ENCODE results near the gene GAS7.

The GAS7 gene

GRCh38 chr17:10072556-10073425 is 125.6 kb downstream of the GAS7 start:
- no peaks in the 10 kb centered on the region for H3K27me3 ChIP-seq (ENCODE audit: insufficient read depth, low read length, poor library complexity)
- no peak overlapping the region for H4K5ac ChIP-seq (ENCODE audit: low read length)
- H2BK15ac ChIP-seq (replicated peaks; ENCODE audit: low read depth) = no peak overlapping the region
- H3K18ac ChIP-seq (ENCODE audit: low read length) = no peak overlapping the region
- no peak overlapping the region for H3K9ac ChIP-seq (ENCODE audit: low read length)
- no peak overlapping the region for H3K56ac ChIP-seq (ENCODE audit: low read length)
- no peak overlapping the region for H3K27ac ChIP-seq (ENCODE audit: low read depth, low read length)
- no peaks in the 10 kb centered on the region for H3K79me2 ChIP-seq (ENCODE audit: control insufficient read depth, insufficient read depth, low read length)
- DNase-seq = no peak
- no peak overlapping the region for H4K8ac ChIP-seq (ENCODE audit: low read depth, low read length)
- H2BK5ac ChIP-seq (ENCODE audit: low read length) = no peak overlapping the region
- H3K79me1 ChIP-seq (ENCODE audit: low read length) = peaks cover 1% of the 10 kb centered on the region
- H2AK5ac ChIP-seq (ENCODE audit: low read length) = no peak overlapping the region
- no peak overlapping the region for H3K4me2 ChIP-seq (ENCODE audit: low read length)
- WGBS (ENCODE audit: extremely low coverage, insufficient coverage, low lambda C conversion rate) = no CpG with 5 or more reads among the region's 16 CpGs
- no peak overlapping the region for H3K4ac ChIP-seq (ENCODE audit: low read depth, low read length)
- H3K36me3 ChIP-seq (ENCODE audit: control insufficient read depth, insufficient read depth, low read length) = no peaks in the 10 kb centered on the region
- no peak overlapping the region for H2BK120ac ChIP-seq (ENCODE audit: low read depth, low read length)
- H3K4me3 ChIP-seq (ENCODE audit: low read length) = no peak overlapping the region
- H3K23ac ChIP-seq (ENCODE audit: low read length) = no peak overlapping the region
- no peaks in the 10 kb centered on the region for H3K4me1 ChIP-seq (ENCODE audit: control insufficient read depth, low read depth, low read length)

DNA sequence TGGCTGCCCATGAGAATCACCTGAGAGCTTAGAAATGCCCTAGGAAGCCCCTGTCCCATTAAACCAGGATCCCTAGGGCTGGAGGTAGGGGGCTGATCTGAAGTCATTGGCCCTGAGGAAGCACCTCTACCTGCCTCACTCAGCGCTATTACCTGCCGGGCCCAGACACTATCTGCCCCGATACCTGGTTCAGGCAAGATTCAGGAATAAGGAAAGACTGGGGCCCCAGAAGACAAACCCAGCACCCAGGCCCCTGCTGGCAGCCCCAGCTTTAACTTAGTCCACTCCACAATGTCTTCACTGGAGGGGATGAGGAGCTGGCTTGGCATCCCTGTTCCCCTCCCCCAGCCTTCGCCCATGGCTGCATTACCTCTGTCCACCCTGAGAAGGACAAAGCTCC is 126.3 kb downstream of the GAS7 start:
- no peak overlapping the region for H3K4me3 ChIP-seq (ENCODE audit: low read length)
- H3K36me3 ChIP-seq (ENCODE audit: control insufficient read depth, insufficient read depth, low read length) = no peaks in the 10 kb centered on the region
- no peak overlapping the region for H4K8ac ChIP-seq (ENCODE audit: low read depth, low read length)
- H2BK5ac ChIP-seq (ENCODE audit: low read length) = no peak overlapping the region
- no peak overlapping the region for H2AK5ac ChIP-seq (ENCODE audit: low read length)
- H3K9ac ChIP-seq (ENCODE audit: low read length) = no peak overlapping the region
- no peaks in the 10 kb centered on the region for H3K79me2 ChIP-seq (ENCODE audit: control insufficient read depth, insufficient read depth, low read length)
- no peak for DNase-seq
- H2BK120ac ChIP-seq (ENCODE audit: low read depth, low read length) = no peak overlapping the region
- peaks cover 1% of the 10 kb centered on the region for H3K79me1 ChIP-seq (ENCODE audit: low read length)
- no CpG with 5 or more reads among the region's 4 CpGs for WGBS (ENCODE audit: extremely low coverage, insufficient coverage, low lambda C conversion rate)
- no peak overlapping the region for H3K23ac ChIP-seq (ENCODE audit: low read length)
- no peak overlapping the region for H4K5ac ChIP-seq (ENCODE audit: low read length)
- no peaks in the 10 kb centered on the region for H3K4me1 ChIP-seq (ENCODE audit: control insufficient read depth, low read depth, low read length)
- no peak overlapping the region for H2BK15ac ChIP-seq (replicated peaks; ENCODE audit: low read depth)
- no peak overlapping the region for H3K18ac ChIP-seq (ENCODE audit: low read length)
- H3K4ac ChIP-seq (ENCODE audit: low read depth, low read length) = no peak overlapping the region
- H3K4me2 ChIP-seq (ENCODE audit: low read length) = no peak overlapping the region
- H3K27me3 ChIP-seq (ENCODE audit: insufficient read depth, low read length, poor library complexity) = no peaks in the 10 kb centered on the region
- H3K56ac ChIP-seq (ENCODE audit: low read length) = no peak overlapping the region
- no peak overlapping the region for H3K27ac ChIP-seq (ENCODE audit: low read depth, low read length)

DNA sequence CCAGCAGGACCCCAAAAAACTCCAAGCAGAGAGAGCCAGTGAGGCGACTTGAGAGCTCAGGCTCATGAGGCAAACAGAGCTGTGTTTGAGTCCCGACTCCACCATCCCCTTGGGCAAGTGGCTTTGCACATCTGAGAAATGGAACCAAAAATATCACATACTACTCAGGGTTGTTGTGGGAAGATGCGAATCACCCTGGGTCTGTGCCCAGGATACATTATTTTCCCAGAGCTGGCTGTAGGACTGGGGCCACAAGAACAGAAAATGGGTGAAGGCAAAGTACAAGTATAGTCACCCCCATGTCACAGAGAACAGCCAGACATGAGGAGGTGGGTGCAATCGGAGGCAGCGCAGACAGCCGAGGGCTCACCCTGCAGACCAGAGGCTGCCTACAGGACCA is 127.3 kb downstream of the GAS7 start:
- H4K5ac ChIP-seq (ENCODE audit: low read length) = no peak overlapping the region
- no peak overlapping the region for H3K9ac ChIP-seq (ENCODE audit: low read length)
- no peak overlapping the region for H3K56ac ChIP-seq (ENCODE audit: low read length)
- no peak overlapping the region for H3K4me2 ChIP-seq (ENCODE audit: low read length)
- no CpG with 5 or more reads among the region's 6 CpGs for WGBS (ENCODE audit: extremely low coverage, insufficient coverage, low lambda C conversion rate)
- no peak overlapping the region for H2BK15ac ChIP-seq (replicated peaks; ENCODE audit: low read depth)
- H3K18ac ChIP-seq (ENCODE audit: low read length) = no peak overlapping the region
- H2BK5ac ChIP-seq (ENCODE audit: low read length) = no peak overlapping the region
- H3K79me1 ChIP-seq (ENCODE audit: low read length) = peaks cover 1% of the 10 kb centered on the region
- H3K79me2 ChIP-seq (ENCODE audit: control insufficient read depth, insufficient read depth, low read length) = no peaks in the 10 kb centered on the region
- no peak overlapping the region for H3K4ac ChIP-seq (ENCODE audit: low read depth, low read length)
- H3K36me3 ChIP-seq (ENCODE audit: control insufficient read depth, insufficient read depth, low read length) = no peaks in the 10 kb centered on the region
- no peak for DNase-seq
- H3K27me3 ChIP-seq (ENCODE audit: insufficient read depth, low read length, poor library complexity) = no peaks in the 10 kb centered on the region
- H3K4me1 ChIP-seq (ENCODE audit: control insufficient read depth, low read depth, low read length) = no peaks in the 10 kb centered on the region
- H2BK120ac ChIP-seq (ENCODE audit: low read depth, low read length) = no peak overlapping the region
- H3K27ac ChIP-seq (ENCODE audit: low read depth, low read length) = no peak overlapping the region
- no peak overlapping the region for H3K23ac ChIP-seq (ENCODE audit: low read length)
- no peak overlapping the region for H3K4me3 ChIP-seq (ENCODE audit: low read length)
- H4K8ac ChIP-seq (ENCODE audit: low read depth, low read length) = no peak overlapping the region
- no peak overlapping the region for H2AK5ac ChIP-seq (ENCODE audit: low read length)

- H3K4me1 ChIP-seq (ENCODE audit: control insufficient read depth, low read depth, low read length) = no peaks in the 10 kb centered on the region
- no peak overlapping the region for H2AK5ac ChIP-seq (ENCODE audit: low read length)
- no peaks in the 10 kb centered on the region for H3K36me3 ChIP-seq (ENCODE audit: control insufficient read depth, insufficient read depth, low read length)
- no peak overlapping the region for H2BK120ac ChIP-seq (ENCODE audit: low read depth, low read length)
- WGBS (ENCODE audit: extremely low coverage, insufficient coverage, low lambda C conversion rate) = no CpG with 5 or more reads among the region's 3 CpGs
- H3K79me2 ChIP-seq (ENCODE audit: control insufficient read depth, insufficient read depth, low read length) = no peaks in the 10 kb centered on the region
- no peaks in the 10 kb centered on the region for H3K27me3 ChIP-seq (ENCODE audit: insufficient read depth, low read length, poor library complexity)
- no peak overlapping the region for H3K56ac ChIP-seq (ENCODE audit: low read length)
- no peak overlapping the region for H3K4ac ChIP-seq (ENCODE audit: low read depth, low read length)
- H3K79me1 ChIP-seq (ENCODE audit: low read length) = peaks cover 1% of the 10 kb centered on the region
- no peak overlapping the region for H3K23ac ChIP-seq (ENCODE audit: low read length)
- no peak overlapping the region for H4K8ac ChIP-seq (ENCODE audit: low read depth, low read length)
- no peak for DNase-seq
- H3K4me3 ChIP-seq (ENCODE audit: low read length) = no peak overlapping the region
- H4K5ac ChIP-seq (ENCODE audit: low read length) = no peak overlapping the region
- no peak overlapping the region for H3K27ac ChIP-seq (ENCODE audit: low read depth, low read length)
- no peak overlapping the region for H3K9ac ChIP-seq (ENCODE audit: low read length)
- no peak overlapping the region for H3K18ac ChIP-seq (ENCODE audit: low read length)
- H2BK5ac ChIP-seq (ENCODE audit: low read length) = no peak overlapping the region
- H3K4me2 ChIP-seq (ENCODE audit: low read length) = no peak overlapping the region
- H2BK15ac ChIP-seq (replicated peaks; ENCODE audit: low read depth) = no peak overlapping the region
Observed at GRCh38 chr17:10070690-10071089, 127.7 kb downstream of the GAS7 start.

- no peaks in the 10 kb centered on the region for H3K79me2 ChIP-seq (ENCODE audit: control insufficient read depth, insufficient read depth, low read length)
- no peak overlapping the region for H4K5ac ChIP-seq (ENCODE audit: low read length)
- no peak overlapping the region for H3K18ac ChIP-seq (ENCODE audit: low read length)
- no peak overlapping the region for H3K27ac ChIP-seq (ENCODE audit: low read depth, low read length)
- no peak overlapping the region for H3K4ac ChIP-seq (ENCODE audit: low read depth, low read length)
- no peak overlapping the region for H2BK5ac ChIP-seq (ENCODE audit: low read length)
- DNase-seq = no peak
- H3K9ac ChIP-seq (ENCODE audit: low read length) = no peak overlapping the region
- H3K79me1 ChIP-seq (ENCODE audit: low read length) = peaks cover 1% of the 10 kb centered on the region
- no peak overlapping the region for H2BK15ac ChIP-seq (replicated peaks; ENCODE audit: low read depth)
- H3K4me2 ChIP-seq (ENCODE audit: low read length) = no peak overlapping the region
- WGBS (ENCODE audit: extremely low coverage, insufficient coverage, low lambda C conversion rate) = no CpG with 5 or more reads among the region's 5 CpGs
- no peak overlapping the region for H2AK5ac ChIP-seq (ENCODE audit: low read length)
- H3K4me3 ChIP-seq (ENCODE audit: low read length) = no peak overlapping the region
- no peaks in the 10 kb centered on the region for H3K36me3 ChIP-seq (ENCODE audit: control insufficient read depth, insufficient read depth, low read length)
- H3K4me1 ChIP-seq (ENCODE audit: control insufficient read depth, low read depth, low read length) = no peaks in the 10 kb centered on the region
- H2BK120ac ChIP-seq (ENCODE audit: low read depth, low read length) = no peak overlapping the region
- H4K8ac ChIP-seq (ENCODE audit: low read depth, low read length) = no peak overlapping the region
- no peak overlapping the region for H3K23ac ChIP-seq (ENCODE audit: low read length)
- H3K56ac ChIP-seq (ENCODE audit: low read length) = no peak overlapping the region
- no peaks in the 10 kb centered on the region for H3K27me3 ChIP-seq (ENCODE audit: insufficient read depth, low read length, poor library complexity)
Observed at GRCh38 chr17:10069301-10069700, 129.1 kb downstream of the GAS7 start.

Measured in mesendoderm (in vitro differentiated cells).